Adrenal gland (tissue), 5 donors: ENCODE data around the gene EHHADH.

ENCODE experiments used
- CTCF ChIP-seq, 6 experiments: fragments of 450-650 bp in 4 of 6; fragments of 200-600 bp in 2 of 6; sonication (generic) in 1 of 6; IDR thresholded peaks; 1 replicate in 5 of 6; 2 replicates in 1 of 6; pipeline versions ENCODE4 v1.5.1 to v1.8.0; 2016 to 2021; ENCODE audit warnings: antibody characterized with exemption in 6 of 6, mild to moderate bottlenecking in 2 of 6, moderate library complexity in 1 of 6
- POLR2A ChIP-seq, 2 donors: fragments of 450-650 bp; IDR thresholded peaks; one replicate each; pipeline ENCODE4 v1.6.1; 2017; ENCODE audit warnings: antibody characterized with exemption in 2 of 2, mild to moderate bottlenecking in 2 of 2, moderate library complexity in 1 of 2
- donor health status: DM: no; HTN: no; CAD: no.

- no peak for TF ChIP-seq POLR2A (IDR thresholded peaks at IDR 0.05)
- TF ChIP-seq CTCF (IDR thresholded peaks at IDR 0.05), result no peak
These were observed 109.1 kb downstream of the EHHADH start for GRCh38 chr3:185144784-185145183.
